Upper lobe of left lung (tissue), 4 donors: ENCODE data around the gene D2HGDH.

Source experiments
- EP300 ChIP-seq, 4 donors: sonication (generic); formaldehyde crosslinking; IDR thresholded peaks; one replicate each; pipeline ENCODE4 v1.5.1; 2017; ENCODE audit warnings: antibody characterized with exemption in 4 of 4, control low read depth in 2 of 4
- POLR2A ChIP-seq, 4 donors: fragments of 450-650 bp; IDR thresholded peaks; one replicate each; pipeline ENCODE4 v1.5.1; 2016 to 2017; ENCODE audit warnings: antibody characterized with exemption in 4 of 4, mild to moderate bottlenecking in 2 of 4
- POLR2AphosphoS5 ChIP-seq, 2 donors: sonication (generic); formaldehyde crosslinking; IDR thresholded peaks; one replicate each; pipeline ENCODE4 v1.5.1; 2017; ENCODE audit warnings: antibody characterized with exemption in 2 of 2
- TF ChIP-seq, protein P1 (sequence below), 6 experiments: fragments of 450-650 bp in 4 of 6; fragments of 200-600 bp in 2 of 6; sonication (generic) in 2 of 6; IDR thresholded peaks; one replicate each; pipeline ENCODE4 v1.5.1; 2016 to 2019; ENCODE audit warnings: antibody characterized with exemption in 6 of 6

- TF ChIP-seq POLR2A (IDR thresholded peaks at IDR 0.05): no peak
- TF ChIP-seq, protein P1, sequence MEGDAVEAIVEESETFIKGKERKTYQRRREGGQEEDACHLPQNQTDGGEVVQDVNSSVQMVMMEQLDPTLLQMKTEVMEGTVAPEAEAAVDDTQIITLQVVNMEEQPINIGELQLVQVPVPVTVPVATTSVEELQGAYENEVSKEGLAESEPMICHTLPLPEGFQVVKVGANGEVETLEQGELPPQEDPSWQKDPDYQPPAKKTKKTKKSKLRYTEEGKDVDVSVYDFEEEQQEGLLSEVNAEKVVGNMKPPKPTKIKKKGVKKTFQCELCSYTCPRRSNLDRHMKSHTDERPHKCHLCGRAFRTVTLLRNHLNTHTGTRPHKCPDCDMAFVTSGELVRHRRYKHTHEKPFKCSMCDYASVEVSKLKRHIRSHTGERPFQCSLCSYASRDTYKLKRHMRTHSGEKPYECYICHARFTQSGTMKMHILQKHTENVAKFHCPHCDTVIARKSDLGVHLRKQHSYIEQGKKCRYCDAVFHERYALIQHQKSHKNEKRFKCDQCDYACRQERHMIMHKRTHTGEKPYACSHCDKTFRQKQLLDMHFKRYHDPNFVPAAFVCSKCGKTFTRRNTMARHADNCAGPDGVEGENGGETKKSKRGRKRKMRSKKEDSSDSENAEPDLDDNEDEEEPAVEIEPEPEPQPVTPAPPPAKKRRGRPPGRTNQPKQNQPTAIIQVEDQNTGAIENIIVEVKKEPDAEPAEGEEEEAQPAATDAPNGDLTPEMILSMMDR (IDR thresholded peaks at IDR 0.05): no peak
- no peak for TF ChIP-seq EP300 (IDR thresholded peaks at IDR 0.05)
- no peak for TF ChIP-seq POLR2AphosphoS5 (IDR thresholded peaks at IDR 0.05)
Observed at GRCh38 chr2:241752689-241753276, 18.4 kb downstream of the D2HGDH start.
